ENCODE data around the gene DGKE. TPM values are rescaled to one million over a fixed set of nuclear protein-coding genes. Genes with fewer than 3 reads are reported as not detected.

DGKE gene
- total RNA-seq, 1 experiment from 2014 or later, result 10.0 TPM

DNA sequence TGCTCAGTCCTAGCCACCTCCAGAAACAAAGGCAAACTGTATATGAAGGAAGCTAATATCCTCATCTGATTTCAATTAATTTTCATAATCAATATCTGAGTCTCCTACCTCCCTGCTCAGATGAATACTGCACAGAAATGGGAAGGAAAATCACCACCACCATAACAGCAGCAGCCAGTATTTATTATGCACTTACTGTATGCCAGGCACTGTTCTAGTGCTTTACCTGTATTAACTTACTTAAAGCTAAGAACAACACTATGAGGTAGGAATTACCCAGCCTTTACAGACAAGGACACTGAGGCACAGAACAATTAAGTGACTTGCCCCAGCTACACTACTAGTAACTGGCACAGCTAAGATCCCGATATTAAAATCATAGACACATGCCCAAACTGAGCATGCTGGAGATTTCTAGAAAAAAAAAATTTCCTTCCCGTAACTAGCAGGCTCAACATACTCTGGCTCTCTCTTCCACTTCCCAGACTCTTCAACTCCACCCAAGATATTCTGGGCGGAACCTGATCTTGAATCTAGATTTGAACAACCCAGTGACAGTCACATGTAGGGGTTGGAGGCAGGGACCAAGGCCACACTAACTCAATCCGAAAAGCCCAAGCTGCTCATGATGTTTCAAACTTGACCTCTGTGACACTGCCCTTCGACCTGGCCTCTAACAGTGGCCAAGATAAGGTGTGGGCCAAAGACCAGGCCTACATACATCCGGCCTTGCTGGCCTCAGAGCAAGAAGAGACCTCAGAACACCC lies 76.0 kb downstream of the DGKE start:
- TF ChIP-seq, protein P1, sequence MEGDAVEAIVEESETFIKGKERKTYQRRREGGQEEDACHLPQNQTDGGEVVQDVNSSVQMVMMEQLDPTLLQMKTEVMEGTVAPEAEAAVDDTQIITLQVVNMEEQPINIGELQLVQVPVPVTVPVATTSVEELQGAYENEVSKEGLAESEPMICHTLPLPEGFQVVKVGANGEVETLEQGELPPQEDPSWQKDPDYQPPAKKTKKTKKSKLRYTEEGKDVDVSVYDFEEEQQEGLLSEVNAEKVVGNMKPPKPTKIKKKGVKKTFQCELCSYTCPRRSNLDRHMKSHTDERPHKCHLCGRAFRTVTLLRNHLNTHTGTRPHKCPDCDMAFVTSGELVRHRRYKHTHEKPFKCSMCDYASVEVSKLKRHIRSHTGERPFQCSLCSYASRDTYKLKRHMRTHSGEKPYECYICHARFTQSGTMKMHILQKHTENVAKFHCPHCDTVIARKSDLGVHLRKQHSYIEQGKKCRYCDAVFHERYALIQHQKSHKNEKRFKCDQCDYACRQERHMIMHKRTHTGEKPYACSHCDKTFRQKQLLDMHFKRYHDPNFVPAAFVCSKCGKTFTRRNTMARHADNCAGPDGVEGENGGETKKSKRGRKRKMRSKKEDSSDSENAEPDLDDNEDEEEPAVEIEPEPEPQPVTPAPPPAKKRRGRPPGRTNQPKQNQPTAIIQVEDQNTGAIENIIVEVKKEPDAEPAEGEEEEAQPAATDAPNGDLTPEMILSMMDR (IDR thresholded peaks at IDR 0.05; ENCODE audit: unreplicated experiment), result no peak
- Mint-ChIP-seq H3K4me1 (ENCODE audit: low read depth, unreplicated experiment) (peaks cover 22% of the 10 kb centered on the region), H3K27ac (ENCODE audit: unreplicated experiment) (no peak overlapping the region), H3K36me3 (ENCODE audit: insufficient read depth, unreplicated experiment) (peaks cover 79% of the 10 kb centered on the region), H3K9me3 (ENCODE audit: low read depth, unreplicated experiment) (no peaks in the 10 kb centered on the region), H3K4me3 (ENCODE audit: low read depth, unreplicated experiment) (peak overlapping the region; percentile 83), H3K27me3 (ENCODE audit: unreplicated experiment) (no peaks in the 10 kb centered on the region)
- intact Hi-C loops (cut with micrococcal nuclease; ENCODE audit: unreplicated experiment), result no loop called here
- no peak for DNase-seq
- BruUV-seq (replicated peaks), result no TSS peak
- CTCF ChIA-PET, result interaction anchor here (0.6 to 0.7 kb wide), 2 partner anchors 26 to 175 kb away, joined by 3 to 5 read pairs; no protein-coding TSS in a partner anchor

DNA sequence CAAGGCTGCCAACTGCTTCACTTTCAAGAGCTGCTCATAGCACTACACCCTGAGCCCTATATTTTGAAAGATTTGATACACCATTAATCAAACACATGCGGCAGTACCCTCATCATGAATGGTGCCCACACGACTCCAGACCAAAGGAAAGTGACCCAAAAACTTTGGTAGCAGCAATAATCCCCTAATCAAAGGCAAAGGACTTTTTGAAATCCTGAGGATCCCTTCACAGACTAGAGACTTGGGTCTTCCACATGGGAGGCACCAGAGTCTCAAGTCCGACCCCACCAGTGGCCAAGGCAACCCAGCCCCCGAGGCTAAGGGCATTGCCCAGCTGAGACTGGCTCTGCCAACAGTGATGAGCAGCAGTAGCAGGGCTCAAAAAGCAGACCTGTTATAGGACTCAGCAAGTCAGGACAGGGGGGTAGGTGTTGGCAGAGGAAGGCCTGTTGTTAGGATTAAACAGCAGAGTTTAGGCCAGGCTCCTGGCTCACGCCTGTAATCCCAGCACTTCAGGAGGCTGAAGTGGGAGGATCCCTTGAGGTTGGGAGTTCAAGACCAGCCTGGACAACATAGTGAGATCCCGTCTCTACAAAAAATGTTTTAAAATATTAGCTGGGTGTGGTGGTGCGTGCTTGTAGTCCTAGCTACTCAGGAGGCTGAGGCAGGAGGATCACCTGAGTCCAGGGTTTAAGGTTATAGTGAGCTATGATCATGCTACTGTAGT lies 76.7 kb downstream of the DGKE start:
- Mint-ChIP-seq H3K36me3 (ENCODE audit: insufficient read depth, unreplicated experiment) (peaks cover 83% of the 10 kb centered on the region), H3K4me1 (ENCODE audit: low read depth, unreplicated experiment) (peaks cover 30% of the 10 kb centered on the region), H3K4me3 (ENCODE audit: low read depth, unreplicated experiment) (peak overlapping the region; percentile 83), H3K27ac (ENCODE audit: unreplicated experiment) (no peak overlapping the region), H3K27me3 (ENCODE audit: unreplicated experiment) (no peaks in the 10 kb centered on the region), H3K9me3 (ENCODE audit: low read depth, unreplicated experiment) (no peaks in the 10 kb centered on the region)
- CTCF ChIA-PET, result no interaction called here
- no TSS peak for BruUV-seq (replicated peaks)
- intact Hi-C loops (cut with micrococcal nuclease; ENCODE audit: unreplicated experiment), result no loop called here
- TF ChIP-seq, protein P1 (IDR thresholded peaks at IDR 0.05; ENCODE audit: unreplicated experiment), result no peak
- no peak for DNase-seq

DNA sequence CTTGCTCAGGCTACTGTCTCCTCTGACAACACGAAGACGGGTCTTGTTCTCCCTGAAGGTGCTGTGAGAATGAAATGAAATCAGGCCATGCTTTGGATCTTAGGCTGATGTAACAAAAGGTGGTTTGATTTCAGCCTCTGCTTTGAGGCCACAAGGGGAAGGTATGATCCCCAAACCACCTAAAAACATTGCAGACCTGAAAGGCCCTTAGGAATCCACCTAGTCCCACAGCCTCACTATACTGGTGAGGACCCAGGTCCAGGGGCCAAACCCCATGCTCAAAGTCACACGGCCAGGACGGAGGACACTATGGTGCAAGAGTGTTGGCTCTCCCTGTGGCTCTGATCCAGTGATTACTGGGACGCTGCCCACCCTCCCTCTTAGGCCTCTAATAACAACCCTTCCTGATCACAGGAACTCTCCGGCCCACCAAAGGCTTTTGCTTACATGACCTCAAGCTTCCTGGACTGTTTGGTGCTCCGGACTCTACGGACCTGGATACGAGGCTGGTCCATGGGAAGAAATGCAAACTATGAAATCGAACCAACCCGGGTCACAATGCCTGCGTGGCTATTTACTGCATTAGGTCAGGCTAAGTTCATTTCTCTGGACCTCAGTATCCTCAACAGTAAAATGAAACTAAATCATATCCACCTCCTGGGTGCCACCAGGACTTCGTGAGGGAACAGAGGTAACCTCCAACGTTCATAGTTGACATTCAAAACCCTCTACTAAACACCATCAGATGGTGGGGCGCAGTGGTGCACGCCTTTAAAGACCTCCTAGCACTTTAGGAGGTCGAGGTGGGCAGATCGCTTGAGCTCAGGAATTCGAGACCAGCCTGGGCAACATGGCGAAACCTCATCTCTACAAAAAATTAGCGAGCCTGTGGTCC lies 78.4 kb downstream of the DGKE start:
- DNase-seq, result no peak
- Mint-ChIP-seq H3K36me3 (ENCODE audit: insufficient read depth, unreplicated experiment) (peaks cover 76% of the 10 kb centered on the region), H3K4me1 (ENCODE audit: low read depth, unreplicated experiment) (peaks cover 37% of the 10 kb centered on the region), H3K4me3 (ENCODE audit: low read depth, unreplicated experiment) (peak overlapping the region; percentile 83), H3K9me3 (ENCODE audit: low read depth, unreplicated experiment) (peaks cover 2% of the 10 kb centered on the region), H3K27me3 (ENCODE audit: unreplicated experiment) (no peaks in the 10 kb centered on the region), H3K27ac (ENCODE audit: unreplicated experiment) (peak overlapping the region; percentile 36)
- intact Hi-C loops (cut with micrococcal nuclease; ENCODE audit: unreplicated experiment), result no loop called here
- CTCF ChIA-PET, result interaction anchor here (1.7 kb wide), 1 partner anchor 93 kb away, joined by 5 read pairs; no protein-coding TSS in a partner anchor
- TF ChIP-seq, protein P1 (IDR thresholded peaks at IDR 0.05; ENCODE audit: unreplicated experiment), result no peak
- BruUV-seq (replicated peaks), result no TSS peak

DNA sequence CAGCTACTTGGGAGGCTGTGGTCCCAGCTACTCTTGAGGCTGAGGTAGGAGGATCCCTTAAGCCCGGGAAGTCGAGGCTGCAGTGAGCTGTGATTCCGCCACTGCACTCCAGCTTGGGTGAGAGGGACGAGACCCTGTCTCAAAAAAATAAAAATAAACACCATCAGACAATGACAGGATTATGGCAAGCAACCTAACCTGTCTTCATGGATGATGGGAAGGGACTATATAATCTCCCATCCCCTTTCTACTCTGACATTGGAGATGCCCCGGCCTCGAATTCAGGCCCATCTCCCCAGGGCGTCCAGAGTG lies 79.0 kb downstream of the DGKE start:
- Mint-ChIP-seq H3K4me3 (ENCODE audit: low read depth, unreplicated experiment) (peak overlapping the region; percentile 83), H3K4me1 (ENCODE audit: low read depth, unreplicated experiment) (peaks cover 37% of the 10 kb centered on the region), H3K27ac (ENCODE audit: unreplicated experiment) (peak overlapping the region; percentile 90), H3K9me3 (ENCODE audit: low read depth, unreplicated experiment) (peaks cover 2% of the 10 kb centered on the region), H3K36me3 (ENCODE audit: insufficient read depth, unreplicated experiment) (peaks cover 70% of the 10 kb centered on the region), H3K27me3 (ENCODE audit: unreplicated experiment) (no peaks in the 10 kb centered on the region)
- TF ChIP-seq, protein P1 (IDR thresholded peaks at IDR 0.05; ENCODE audit: unreplicated experiment), result no peak
- CTCF ChIA-PET, result interaction anchor here (1.7 kb wide), 1 partner anchor 93 kb away, joined by 5 read pairs; no protein-coding TSS in a partner anchor
- no TSS peak for BruUV-seq (replicated peaks)
- DNase-seq, result no peak
- intact Hi-C loops (cut with micrococcal nuclease; ENCODE audit: unreplicated experiment), result no loop called here
